ENCODE measurements around the gene TICAM1.

DNA sequence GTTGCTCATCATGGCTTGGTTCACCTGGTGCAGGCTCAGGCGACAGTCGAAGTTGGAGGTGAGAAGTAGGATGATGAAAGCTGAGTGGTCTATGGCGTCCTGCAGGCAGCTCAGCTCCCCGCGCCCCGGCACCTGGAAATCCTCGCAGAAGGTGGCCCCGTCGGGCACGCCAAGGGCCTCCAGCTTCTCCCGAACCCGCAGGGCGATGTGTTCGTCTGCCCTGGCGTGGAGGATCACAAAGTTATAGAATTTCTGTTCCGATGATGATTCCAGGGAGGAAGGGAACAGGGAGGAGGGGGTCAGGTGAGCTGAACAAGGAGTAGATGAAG lies 14.6 kb downstream of the TICAM1 start:
- TF ChIP-seq, protein P1, sequence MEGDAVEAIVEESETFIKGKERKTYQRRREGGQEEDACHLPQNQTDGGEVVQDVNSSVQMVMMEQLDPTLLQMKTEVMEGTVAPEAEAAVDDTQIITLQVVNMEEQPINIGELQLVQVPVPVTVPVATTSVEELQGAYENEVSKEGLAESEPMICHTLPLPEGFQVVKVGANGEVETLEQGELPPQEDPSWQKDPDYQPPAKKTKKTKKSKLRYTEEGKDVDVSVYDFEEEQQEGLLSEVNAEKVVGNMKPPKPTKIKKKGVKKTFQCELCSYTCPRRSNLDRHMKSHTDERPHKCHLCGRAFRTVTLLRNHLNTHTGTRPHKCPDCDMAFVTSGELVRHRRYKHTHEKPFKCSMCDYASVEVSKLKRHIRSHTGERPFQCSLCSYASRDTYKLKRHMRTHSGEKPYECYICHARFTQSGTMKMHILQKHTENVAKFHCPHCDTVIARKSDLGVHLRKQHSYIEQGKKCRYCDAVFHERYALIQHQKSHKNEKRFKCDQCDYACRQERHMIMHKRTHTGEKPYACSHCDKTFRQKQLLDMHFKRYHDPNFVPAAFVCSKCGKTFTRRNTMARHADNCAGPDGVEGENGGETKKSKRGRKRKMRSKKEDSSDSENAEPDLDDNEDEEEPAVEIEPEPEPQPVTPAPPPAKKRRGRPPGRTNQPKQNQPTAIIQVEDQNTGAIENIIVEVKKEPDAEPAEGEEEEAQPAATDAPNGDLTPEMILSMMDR (IDR thresholded peaks at IDR 0.05; ENCODE audit: poor library complexity): no peak
- no peak for TF ChIP-seq EZH2phosphoT487 (IDR thresholded peaks at IDR 0.05; ENCODE audit: low read depth, severe bottlenecking, unreplicated experiment)
- TF ChIP-seq EZH2 (IDR thresholded peaks at IDR 0.05; ENCODE audit: borderline replicate concordance): no peak

Data from hepatocyte (in vitro differentiated cells).